ENCODE measurements around the gene CAMKMT.

DNA sequence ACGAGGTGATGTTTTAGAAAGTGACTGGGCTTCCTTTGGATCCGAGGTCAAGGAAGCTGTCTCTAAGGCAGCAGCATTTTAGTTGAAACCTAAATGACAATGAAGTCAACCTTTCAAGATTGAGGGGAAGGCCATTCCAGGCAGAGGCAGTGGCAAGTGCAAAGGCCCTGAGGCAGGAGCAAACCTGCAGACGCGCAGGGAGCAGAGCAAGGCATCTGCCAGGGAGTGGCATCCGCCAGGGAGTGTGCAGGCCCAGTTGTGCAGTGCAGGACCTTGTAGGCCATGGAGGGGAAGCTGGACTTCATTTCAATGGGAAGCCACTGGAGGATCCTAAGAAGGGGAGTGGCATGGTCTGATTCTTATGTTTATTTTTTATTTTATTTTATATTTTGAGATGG lies 425.1 kb downstream of the CAMKMT start:
- TF ChIP-seq, protein P1, sequence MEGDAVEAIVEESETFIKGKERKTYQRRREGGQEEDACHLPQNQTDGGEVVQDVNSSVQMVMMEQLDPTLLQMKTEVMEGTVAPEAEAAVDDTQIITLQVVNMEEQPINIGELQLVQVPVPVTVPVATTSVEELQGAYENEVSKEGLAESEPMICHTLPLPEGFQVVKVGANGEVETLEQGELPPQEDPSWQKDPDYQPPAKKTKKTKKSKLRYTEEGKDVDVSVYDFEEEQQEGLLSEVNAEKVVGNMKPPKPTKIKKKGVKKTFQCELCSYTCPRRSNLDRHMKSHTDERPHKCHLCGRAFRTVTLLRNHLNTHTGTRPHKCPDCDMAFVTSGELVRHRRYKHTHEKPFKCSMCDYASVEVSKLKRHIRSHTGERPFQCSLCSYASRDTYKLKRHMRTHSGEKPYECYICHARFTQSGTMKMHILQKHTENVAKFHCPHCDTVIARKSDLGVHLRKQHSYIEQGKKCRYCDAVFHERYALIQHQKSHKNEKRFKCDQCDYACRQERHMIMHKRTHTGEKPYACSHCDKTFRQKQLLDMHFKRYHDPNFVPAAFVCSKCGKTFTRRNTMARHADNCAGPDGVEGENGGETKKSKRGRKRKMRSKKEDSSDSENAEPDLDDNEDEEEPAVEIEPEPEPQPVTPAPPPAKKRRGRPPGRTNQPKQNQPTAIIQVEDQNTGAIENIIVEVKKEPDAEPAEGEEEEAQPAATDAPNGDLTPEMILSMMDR (conservative IDR thresholded peaks at IDR 0.05; ENCODE audit: low read length), result no peak
- no peak for TF ChIP-seq EZH2phosphoT487 (IDR thresholded peaks at IDR 0.05; ENCODE audit: borderline replicate concordance, low read depth, low read length)
